Stimulated activated CD4-positive, alpha-beta T cell treated with anti-CD3 and anti-CD28 coated beads, Interleukin-1b, Interleukin-23, amount 100 ng/mL, for 48 hours (primary cell): ENCODE measurements around the gene EIF6.
"Not testable (repeated sequence)": the region's sequence is repeated elsewhere in the genome, so short reads cannot be mapped to it uniquely, and the experiment has no call there.

ENCODE experiments used
- DNase-seq: peaks from one replicate; pipeline ENCODE4 v3.0.0-alpha.2; 2020

The EIF6 gene

DNA sequence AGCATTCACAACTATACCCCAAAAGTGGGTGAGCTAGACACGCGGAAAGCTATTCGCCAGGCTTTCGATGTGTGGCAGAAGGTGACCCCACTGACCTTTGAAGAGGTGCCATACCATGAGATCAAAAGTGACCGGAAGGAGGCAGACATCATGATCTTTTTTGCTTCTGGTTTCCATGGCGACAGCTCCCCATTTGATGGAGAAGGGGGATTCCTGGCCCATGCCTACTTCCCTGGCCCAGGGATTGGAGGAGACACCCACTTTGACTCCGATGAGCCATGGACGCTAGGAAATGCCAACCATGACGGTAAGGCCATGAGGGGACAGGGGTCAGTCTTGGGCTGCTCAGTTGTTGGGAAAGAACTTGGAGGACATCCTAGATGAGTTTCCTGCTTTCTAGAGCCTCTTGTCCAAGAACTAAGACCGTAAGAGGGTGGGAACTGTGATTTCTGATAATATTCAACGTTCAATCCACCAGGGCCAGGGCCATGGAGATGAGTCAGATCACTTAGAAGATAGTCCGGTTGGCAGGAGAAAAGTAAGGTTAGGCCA, 30.0 kb downstream of the EIF6 start:
- no peak for DNase-seq

GRCh38 chr20:35253010-35253409, 31.6 kb downstream of the EIF6 start:
- DNase-seq = no peak

- not testable (repeated sequence) for DNase-seq
These were observed 32.0 kb downstream of the EIF6 start for GRCh38 chr20:35252598-35252997.

DNA sequence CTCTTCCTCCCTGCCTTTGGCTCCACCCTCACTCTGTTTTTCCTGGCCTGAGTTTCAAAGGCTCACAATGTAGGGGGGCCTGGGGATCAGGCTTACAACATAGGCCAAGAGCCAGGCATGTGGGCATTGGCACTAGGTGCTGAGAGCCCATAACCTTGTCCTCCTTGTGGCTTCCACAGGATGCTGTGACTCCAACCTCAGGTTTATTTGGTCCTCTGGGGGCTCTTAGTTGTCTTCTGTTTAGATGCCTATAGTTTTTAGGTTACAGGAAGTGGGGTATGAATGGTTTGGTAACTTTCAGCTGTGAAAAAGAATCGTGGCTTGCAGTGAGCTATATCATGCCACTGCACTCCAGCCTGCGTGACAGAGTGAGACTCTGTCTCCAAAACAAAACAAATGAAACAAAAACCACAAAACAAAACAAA, 32.5 kb downstream of the EIF6 start:
- DNase-seq = no peak

DNA sequence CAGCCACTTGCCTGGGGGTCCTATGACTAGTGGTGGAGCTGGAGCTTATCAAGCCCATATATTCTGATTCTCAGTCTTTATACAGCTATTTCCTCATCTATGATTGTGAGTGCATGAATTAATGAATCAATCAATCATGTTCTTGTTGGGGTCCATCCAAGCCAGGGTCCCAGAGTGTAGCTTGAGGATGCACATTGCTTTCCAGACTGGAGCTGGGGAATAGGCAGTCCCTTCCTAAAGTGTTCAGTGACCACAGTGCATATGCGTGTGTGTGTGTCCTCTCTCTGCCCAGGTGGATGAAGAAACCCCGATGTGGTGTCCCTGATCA, 33.0 kb downstream of the EIF6 start:
- no peak for DNase-seq

DNA sequence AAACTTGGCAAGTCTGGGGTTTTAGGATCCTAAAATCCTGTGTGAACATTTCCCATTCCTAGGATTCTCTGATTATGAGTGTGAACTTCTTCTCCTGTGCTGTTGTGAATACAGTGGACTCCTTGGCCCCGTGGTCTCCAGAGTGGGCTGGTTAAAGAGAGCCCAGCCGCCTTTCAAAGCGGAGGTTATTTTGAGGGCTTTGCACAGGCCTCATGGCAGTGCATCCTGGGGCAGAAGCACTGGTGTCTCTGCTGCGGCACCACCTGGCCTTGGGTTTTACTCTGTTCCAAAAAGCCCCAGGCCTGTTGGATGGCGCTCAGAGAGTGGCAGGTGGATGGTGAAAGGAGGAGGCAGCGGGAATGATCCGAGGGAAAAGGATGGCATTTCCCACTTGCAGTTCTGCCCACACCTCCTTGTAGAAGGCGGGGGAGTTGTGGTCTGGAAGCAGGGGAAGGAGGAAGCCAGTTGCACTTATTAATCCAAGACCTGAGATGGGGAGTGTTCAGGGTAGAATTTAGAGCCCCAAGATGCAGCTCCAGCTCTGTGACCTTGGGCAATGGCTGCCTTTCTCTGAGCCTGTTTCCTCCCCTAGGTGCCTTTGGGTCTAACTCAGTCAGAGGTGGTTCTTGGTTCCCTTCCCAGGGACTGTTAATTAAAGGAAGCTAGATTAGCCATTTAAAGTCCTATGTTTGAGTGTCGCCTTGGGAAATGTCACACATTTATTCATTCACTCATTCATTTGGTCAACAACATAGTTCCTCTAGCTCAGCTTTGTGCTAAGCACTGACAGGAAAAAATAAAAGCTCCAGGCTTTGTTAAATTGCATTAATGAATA, 35.7 kb downstream of the EIF6 start:
- no peak for DNase-seq

DNA sequence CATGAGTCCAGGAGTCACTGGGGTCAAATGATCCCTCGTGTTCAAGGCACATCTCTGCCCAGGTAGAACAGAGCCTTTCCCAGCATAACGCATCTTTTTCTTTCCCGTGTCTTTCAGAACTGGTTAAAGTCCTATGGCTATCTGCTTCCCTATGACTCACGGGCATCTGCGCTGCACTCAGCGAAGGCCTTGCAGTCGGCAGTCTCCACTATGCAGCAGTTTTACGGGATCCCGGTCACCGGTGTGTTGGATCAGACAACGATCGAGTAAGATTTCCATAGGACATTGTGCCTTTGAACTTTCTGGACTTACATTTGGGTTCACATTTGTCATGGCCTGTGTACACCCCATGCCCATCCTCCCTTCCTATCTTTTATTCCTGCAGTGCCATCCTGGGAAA, 37.8 kb downstream of the EIF6 start:
- DNase-seq = no peak

DNA sequence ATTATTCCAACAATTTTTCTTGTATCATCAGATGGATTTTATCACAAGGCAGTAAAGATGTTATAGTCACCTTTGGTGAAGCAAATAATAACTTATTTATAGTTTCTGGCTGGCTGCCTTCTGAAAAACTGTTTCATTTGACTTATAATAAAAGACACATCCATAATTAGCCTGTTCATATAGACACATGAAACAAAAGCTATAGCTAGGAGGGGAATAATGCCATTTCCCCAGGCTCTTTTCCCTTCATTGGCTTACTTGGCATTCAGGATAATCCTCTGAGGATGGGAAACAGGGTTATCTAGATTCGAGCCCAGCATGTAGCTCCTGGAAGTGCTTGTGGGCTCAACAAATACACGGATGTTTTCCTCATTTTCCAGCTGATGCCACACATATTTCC, 40.6 kb downstream of the EIF6 start:
- no peak for DNase-seq

DNA sequence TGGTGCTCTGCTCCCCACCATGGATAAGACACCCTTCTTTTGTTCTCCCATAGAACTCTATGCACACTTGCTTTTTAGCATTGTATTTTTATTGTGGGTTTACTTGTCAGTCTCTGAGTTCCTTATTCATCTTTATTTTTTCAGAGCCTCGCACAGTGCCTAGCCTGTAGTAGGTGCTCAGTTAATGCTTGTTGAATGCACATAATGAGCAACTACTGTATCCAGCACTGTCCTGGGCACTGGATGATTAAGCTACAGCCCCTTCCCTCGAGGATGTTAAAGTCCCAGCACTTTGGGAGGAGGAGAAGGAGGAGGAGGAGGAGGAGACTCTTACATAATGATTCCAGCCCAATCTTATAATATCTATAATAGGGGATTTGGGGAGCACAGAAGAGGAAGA, 41.3 kb downstream of the EIF6 start:
- DNase-seq = no peak

- no peak for DNase-seq
These were observed 43.7 kb downstream of the EIF6 start for GRCh38 chr20:35240811-35241293.

- no peak for DNase-seq
These were observed 44.3 kb downstream of the EIF6 start for GRCh38 chr20:35240083-35240810.

- no peak for DNase-seq
These were observed 45.8 kb downstream of the EIF6 start for GRCh38 chr20:35238735-35239134.

DNA sequence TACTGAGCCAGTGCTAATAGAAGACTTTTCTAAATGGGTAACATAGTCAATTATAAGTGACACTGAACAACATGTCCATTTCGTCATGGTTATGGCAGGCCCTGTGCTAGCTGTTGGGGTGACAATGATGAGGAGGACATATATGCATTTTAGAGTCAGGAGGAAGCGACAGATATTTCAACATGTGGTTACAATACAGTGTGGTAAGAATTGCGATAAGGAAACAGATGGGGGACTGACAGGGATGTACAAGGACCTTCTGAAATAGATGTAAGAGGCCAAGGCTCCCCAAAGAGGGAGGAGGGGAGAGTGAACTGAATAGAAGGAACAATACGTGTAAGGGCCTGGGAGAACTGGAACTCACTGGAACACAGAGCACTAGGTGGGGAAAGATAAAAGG, 46.4 kb downstream of the EIF6 start:
- no peak for DNase-seq

- no peak for DNase-seq
These were observed 47.1 kb downstream of the EIF6 start for GRCh38 chr20:35237486-35237885.

- DNase-seq = no peak
These were observed 48.7 kb downstream of the EIF6 start for GRCh38 chr20:35235881-35236280.

DNA sequence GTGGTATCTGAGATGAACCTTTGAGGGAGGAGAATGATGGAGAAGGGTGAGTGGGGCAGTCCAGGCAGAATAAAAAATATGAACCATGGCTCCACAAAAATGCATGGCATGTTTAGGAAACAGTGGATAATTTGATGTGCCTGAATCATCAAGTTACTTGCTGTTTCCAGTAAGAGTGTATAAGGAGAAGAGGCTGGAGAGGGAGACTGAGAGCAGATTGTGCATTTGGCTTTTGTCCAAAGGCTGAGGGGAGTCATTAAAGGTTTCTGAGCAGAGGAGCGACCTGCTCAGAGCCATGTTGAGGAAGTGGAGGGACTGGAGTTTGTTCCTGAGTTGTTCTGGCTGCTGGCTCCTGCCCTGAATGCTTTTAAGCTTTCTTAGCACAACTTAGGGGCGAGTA, 52.0 kb downstream of the EIF6 start:
- no peak for DNase-seq
